T-helper 1 cell treated with Interleukin-12 subunit alpha and Interleukin-12 subunit beta and Interleukin-4 antibody, amounts not matched to agents 30 μg/mL and 1 μg/mL, for 36 hours (primary cell): Measurements from ENCODE around the gene TMEM63A.

Source experiments
- H3K27ac Mint-ChIP-seq: one replicate; pipeline ENCODE4 v1.8.0; 2021; ENCODE audit warnings: mild to moderate bottlenecking, mixed read lengths
- H3K27me3 Mint-ChIP-seq: one replicate; pipeline ENCODE4 v1.8.0; 2021; ENCODE audit warnings: low read depth, mixed read lengths
- H3K36me3 Mint-ChIP-seq: one replicate; pipeline ENCODE4 v1.8.0; 2021; ENCODE audit warnings: low read depth, mixed read lengths
- H3K4me1 Mint-ChIP-seq: one replicate; pipeline ENCODE4 v1.8.0; 2021; ENCODE audit warnings: low read depth, mixed read lengths
- H3K4me3 Mint-ChIP-seq: one replicate; pipeline ENCODE4 v1.8.0; 2021; ENCODE audit warnings: mild to moderate bottlenecking, moderate library complexity, mixed read lengths
- H3K9me3 Mint-ChIP-seq: one replicate; pipeline ENCODE4 v1.8.0; 2021; ENCODE audit warnings: mixed read lengths

TMEM63A gene

DNA sequence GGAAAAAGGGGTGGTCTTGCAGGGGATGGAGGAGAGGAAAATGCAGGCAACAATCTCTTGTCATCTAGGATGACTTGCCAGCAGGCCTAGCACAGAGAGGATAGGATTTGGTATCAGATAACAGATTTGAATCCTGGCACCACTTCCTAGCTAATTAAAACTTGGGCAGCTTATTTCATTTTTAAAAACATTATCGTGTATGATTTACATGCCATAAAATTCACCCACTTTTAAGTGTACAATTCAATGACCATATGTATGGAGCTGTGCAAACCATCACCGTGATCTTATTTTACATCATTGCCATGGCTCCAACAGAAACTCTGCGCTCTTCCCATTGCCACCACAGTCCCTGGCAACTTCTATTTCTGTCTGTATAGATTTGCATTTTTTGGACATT is 34.9 kb upstream of the TMEM63A start:
- peaks cover 13% of the 10 kb centered on the region for H3K4me1 Mint-ChIP-seq
- H3K27ac Mint-ChIP-seq = no peak overlapping the region
- H3K27me3 Mint-ChIP-seq = no peaks in the 10 kb centered on the region

GRCh38 chr1:225915538-225915991 is 33.4 kb upstream of the TMEM63A start:
- H3K27me3 Mint-ChIP-seq = no peaks in the 10 kb centered on the region
- H3K27ac Mint-ChIP-seq = no peak overlapping the region
- no peaks in the 10 kb centered on the region for H3K9me3 Mint-ChIP-seq
- no peak overlapping the region for H3K4me3 Mint-ChIP-seq
- H3K4me1 Mint-ChIP-seq = peaks cover 12% of the 10 kb centered on the region
- peaks cover 36% of the 10 kb centered on the region for H3K36me3 Mint-ChIP-seq

More for the DNA sequence above, 34.9 kb upstream of the TMEM63A start:
- Mint-ChIP-seq H3K36me3 (peaks cover 39% of the 10 kb centered on the region), H3K4me3 (no peak overlapping the region), H3K9me3 (no peaks in the 10 kb centered on the region)

DNA sequence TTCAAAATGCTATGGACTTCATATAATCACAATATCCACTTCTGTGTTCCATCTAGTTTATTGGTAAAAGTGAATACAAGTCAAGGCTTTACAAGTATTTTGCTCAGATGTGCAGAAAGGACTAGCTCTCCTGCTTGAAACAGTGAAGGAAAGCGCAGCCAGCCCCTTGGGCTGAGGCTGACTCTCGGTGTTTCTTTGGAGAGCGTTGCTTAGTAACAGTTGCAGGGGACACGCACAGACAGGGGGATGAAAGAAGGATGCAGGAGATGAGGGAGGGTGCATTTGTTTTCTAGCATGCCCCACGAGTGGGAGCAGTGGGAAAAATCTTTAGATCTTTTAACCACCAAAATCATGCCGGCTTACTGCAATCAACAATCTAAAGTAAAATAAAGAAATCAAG is 32.8 kb upstream of the TMEM63A start:
- Mint-ChIP-seq H3K27me3 (peaks cover under 1% of the 10 kb centered on the region), H3K4me3 (no peak overlapping the region), H3K36me3 (peaks cover 34% of the 10 kb centered on the region), H3K4me1 (peaks cover 13% of the 10 kb centered on the region), H3K27ac (no peak overlapping the region), H3K9me3 (no peaks in the 10 kb centered on the region)

DNA sequence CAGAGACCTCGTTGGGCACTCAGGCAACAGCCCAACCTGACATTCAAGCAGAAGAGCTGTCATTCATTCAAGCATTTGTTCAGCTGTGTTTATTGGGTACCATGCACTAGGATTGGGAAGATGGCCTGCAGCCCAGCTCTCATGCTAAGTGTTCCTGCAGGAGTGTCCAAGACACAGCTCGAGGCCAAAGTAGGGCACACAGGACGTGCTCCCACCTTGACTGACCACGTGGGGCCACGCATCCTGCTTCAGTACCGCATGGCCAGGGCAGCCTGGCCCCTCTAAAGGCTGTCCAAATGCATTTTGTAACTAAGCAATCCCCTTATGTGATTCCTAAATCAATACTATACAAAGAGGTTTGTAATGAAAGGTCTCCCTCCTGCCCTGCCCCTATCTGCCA is 32.2 kb upstream of the TMEM63A start:
- no peak overlapping the region for H3K27ac Mint-ChIP-seq
- H3K9me3 Mint-ChIP-seq = no peaks in the 10 kb centered on the region
- H3K36me3 Mint-ChIP-seq = peaks cover 30% of the 10 kb centered on the region
- peaks cover 14% of the 10 kb centered on the region for H3K4me1 Mint-ChIP-seq
- peaks cover 5% of the 10 kb centered on the region for H3K27me3 Mint-ChIP-seq
- no peak overlapping the region for H3K4me3 Mint-ChIP-seq

DNA sequence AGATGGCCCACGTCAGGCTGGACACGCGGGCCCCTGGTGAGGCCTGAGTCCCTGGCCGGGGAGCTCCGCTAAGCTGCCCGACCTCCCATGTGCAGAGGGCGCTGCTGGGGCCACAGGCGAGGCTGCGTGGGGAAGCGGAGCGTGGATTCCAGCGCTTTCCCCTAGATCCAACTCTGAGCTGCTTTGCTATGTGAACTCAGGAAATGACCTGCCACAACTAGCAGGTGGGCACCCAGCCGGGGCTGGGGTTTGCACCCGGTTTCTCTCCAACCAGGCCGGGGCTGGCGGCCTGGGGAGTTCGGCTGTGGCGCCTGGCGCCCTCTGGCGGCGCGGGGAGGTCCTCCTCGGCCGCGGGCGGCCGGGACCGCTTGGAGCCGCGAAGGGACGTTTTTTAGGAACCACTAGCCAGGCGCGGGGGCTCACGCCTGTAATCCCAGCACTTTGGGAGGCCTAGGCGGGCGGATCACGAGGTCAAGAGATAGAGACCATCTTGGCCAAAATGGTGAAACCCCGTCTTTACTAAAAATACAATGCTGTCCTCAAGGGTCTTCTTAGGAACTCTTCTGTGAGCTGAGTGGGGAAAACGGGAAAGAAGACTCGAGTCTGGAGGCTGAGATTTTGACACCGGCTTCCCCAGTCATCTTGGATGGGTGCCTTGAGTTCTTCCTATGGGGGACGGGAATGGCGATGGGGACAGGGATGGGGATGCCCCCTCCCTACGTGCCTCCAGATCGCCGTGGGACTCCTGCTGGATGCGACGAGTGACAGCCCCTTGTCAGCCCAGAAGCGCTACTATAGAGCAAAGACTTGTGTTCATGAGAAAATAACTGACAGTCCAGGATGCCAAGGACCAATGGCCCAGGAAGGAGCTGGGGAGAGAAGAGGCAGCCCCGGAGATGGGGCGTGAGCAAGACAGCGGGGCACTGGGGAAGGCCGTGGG is 29.3 kb upstream of the TMEM63A start:
- peaks cover 15% of the 10 kb centered on the region for H3K36me3 Mint-ChIP-seq
- H3K4me3 Mint-ChIP-seq = no peak overlapping the region
- H3K27ac Mint-ChIP-seq = no peak overlapping the region
- H3K9me3 Mint-ChIP-seq = no peaks in the 10 kb centered on the region
- H3K27me3 Mint-ChIP-seq = peaks cover 9% of the 10 kb centered on the region
- peaks cover 12% of the 10 kb centered on the region for H3K4me1 Mint-ChIP-seq

GRCh38 chr1:225909477-225909876 is 27.3 kb upstream of the TMEM63A start:
- Mint-ChIP-seq H3K4me3 (no peak overlapping the region), H3K27ac (peak overlapping the region; percentile 2), H3K9me3 (no peaks in the 10 kb centered on the region), H3K36me3 (peaks cover 7% of the 10 kb centered on the region), H3K27me3 (peaks cover 20% of the 10 kb centered on the region), H3K4me1 (peaks cover 16% of the 10 kb centered on the region)

DNA sequence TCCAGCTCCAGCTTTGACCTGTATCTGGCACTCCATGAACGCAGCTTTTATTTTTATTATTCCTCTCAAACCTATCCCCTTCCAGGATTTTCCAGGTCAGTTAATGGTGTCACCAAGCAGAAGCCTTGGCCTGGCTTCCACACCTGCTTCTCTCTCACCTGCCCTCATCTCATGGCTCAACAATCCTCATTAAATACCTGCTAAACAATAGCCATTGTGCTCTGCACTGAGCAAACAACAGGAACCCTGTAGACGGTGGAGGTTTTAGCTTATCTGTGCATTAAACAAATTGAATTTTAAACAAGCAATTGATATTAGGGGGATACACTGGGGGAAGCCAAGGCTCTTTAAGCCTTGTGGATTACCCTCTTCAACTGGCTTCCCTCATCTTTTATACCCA is 26.6 kb upstream of the TMEM63A start:
- H3K27ac Mint-ChIP-seq = no peak overlapping the region
- no peaks in the 10 kb centered on the region for H3K9me3 Mint-ChIP-seq
- no peak overlapping the region for H3K4me3 Mint-ChIP-seq
- peaks cover 7% of the 10 kb centered on the region for H3K36me3 Mint-ChIP-seq
- peaks cover 16% of the 10 kb centered on the region for H3K4me1 Mint-ChIP-seq
- H3K27me3 Mint-ChIP-seq = peaks cover 23% of the 10 kb centered on the region

DNA sequence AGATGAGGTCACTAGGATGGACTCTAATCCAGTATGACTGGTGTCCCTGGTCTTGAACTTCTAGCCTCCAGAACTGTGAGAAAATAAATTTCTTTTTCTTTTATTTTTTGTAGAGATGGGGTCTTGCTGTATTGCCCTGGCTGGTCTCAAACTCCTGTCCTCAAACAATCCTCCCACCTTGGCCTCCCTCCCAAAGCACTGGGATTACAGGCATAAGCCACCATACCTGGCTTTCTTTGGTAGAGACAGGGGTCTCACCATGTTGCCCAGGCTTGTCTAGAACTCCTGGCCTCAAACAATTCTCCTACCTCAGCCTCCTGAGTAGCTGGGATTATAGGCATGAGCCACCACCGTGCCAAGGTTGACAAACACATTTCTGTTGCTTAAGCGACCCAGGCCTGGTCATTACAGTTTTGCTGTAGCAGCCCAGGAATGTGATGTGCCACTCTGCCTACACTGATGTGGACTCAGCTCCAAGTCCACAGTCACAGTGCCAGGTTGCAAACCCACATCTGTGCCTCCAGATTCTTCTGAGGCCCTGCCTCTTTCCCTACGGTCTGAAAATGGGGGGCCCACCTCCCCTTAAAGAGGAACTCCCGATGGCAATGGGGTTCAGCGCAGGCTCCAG is 25.9 kb upstream of the TMEM63A start:
- H3K4me1 Mint-ChIP-seq = peaks cover 16% of the 10 kb centered on the region

DNA sequence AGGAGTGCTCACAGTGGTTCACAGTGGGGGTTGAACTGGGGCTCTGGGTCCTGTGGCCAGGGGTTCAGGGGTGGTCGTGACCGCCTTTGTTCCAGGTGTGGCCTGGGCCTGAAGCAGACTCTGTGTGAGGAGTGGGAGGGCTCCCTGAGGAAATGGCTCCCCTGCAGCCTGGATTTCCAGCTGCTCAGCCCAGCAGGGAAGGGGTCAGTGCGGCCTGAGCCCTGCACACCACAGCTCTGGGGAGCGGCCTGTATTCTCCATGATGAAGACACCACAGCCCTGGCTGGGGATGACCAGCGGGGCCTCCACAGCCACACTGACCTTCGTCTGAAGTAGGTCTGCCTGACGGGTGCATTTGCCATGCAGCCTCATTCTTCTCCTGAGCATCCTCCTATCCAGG is 25.2 kb upstream of the TMEM63A start:
- Mint-ChIP-seq H3K9me3 (no peaks in the 10 kb centered on the region), H3K27me3 (peaks cover 32% of the 10 kb centered on the region), H3K27ac (no peak overlapping the region), H3K36me3 (peaks cover 3% of the 10 kb centered on the region), H3K4me3 (no peak overlapping the region), H3K4me1 (peaks cover 16% of the 10 kb centered on the region)

More for the DNA sequence above, 25.9 kb upstream of the TMEM63A start:
- H3K4me3 Mint-ChIP-seq = no peak overlapping the region
- no peak overlapping the region for H3K27ac Mint-ChIP-seq
- peaks cover 7% of the 10 kb centered on the region for H3K36me3 Mint-ChIP-seq
- peaks cover 28% of the 10 kb centered on the region for H3K27me3 Mint-ChIP-seq
- no peaks in the 10 kb centered on the region for H3K9me3 Mint-ChIP-seq

GRCh38 chr1:225906467-225906866 is 24.3 kb upstream of the TMEM63A start:
- Mint-ChIP-seq H3K36me3 (peaks cover 1% of the 10 kb centered on the region), H3K4me3 (no peak overlapping the region), H3K27me3 (peaks cover 32% of the 10 kb centered on the region), H3K9me3 (no peaks in the 10 kb centered on the region), H3K4me1 (peaks cover 16% of the 10 kb centered on the region), H3K27ac (no peak overlapping the region)

DNA sequence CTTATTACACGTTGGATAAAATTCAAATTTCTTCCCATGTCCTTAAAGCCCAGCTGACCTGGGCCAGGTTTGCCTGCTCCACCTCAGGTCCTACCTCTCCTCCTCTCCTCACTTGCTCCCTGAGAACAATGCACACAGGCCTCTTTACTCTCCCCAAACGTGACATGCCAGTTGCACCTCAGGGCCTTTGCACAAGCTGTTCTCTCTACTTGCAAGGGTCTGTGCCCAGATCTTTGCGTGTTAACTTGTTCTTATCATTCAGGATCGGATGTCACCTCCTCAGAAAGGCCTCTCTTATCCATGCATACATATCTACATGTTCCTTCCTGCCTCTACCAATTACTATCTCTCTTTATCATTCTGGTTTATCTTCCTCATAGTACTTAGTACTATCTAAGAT is 21.4 kb upstream of the TMEM63A start:
- no peak overlapping the region for H3K27ac Mint-ChIP-seq

DNA sequence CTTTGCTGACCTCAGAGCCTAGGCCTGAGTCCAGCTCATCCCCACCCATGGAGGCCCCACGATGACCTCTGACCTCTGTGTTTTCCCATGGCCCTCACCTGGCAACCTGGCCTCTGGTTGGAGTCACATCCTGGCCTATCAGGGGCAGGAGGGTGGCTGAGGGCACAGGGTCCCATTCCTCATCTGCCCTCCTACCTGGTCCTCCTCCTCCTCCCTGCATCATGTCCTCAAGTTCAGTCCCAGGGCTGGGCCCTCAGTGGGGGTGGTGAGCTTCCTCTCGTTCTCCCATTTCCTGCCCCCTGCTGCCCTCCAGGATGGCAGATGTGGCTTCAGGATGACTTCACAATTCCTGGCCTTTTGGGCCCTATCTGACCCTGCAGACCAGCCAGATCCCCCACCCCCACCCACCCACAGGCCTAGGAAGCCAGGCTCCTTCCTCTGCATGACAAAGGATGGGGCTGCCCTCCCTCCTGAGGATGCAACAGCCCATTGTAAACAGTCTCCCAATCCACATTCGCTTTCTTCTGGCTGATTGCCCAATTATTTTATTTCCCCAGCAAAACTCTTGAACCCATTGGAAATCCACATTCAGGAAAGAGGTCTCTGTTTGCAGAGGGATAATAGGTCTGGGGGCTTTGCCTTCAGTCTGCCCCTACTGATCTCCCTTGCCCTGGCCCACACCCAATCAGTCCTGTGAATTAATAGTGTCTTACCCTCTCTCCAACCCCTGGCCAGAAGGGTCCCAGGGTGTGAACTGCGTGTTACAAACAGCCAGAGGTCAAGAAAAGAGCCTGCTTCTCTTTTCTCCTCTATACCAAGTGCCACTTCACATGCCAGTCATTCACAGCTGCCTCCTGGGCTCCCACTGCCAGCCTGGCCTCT is 17.1 kb upstream of the TMEM63A start:
- Mint-ChIP-seq H3K4me3 (no peak overlapping the region), H3K4me1 (peaks cover 33% of the 10 kb centered on the region), H3K27ac (peak overlapping the region; percentile 22)

More for the DNA sequence above, 21.4 kb upstream of the TMEM63A start:
- no peak overlapping the region for H3K4me3 Mint-ChIP-seq
- H3K4me1 Mint-ChIP-seq = peaks cover 11% of the 10 kb centered on the region
- H3K27me3 Mint-ChIP-seq = peaks cover 36% of the 10 kb centered on the region
- no peaks in the 10 kb centered on the region for H3K36me3 Mint-ChIP-seq
- no peaks in the 10 kb centered on the region for H3K9me3 Mint-ChIP-seq

GRCh38 chr1:225897595-225898514 is 15.7 kb upstream of the TMEM63A start:
- H3K36me3 Mint-ChIP-seq = no peaks in the 10 kb centered on the region
- H3K27ac Mint-ChIP-seq = peak overlapping the region; percentile 47
- peak overlapping the region; percentile 51 for H3K4me3 Mint-ChIP-seq
- H3K9me3 Mint-ChIP-seq = no peaks in the 10 kb centered on the region
- H3K27me3 Mint-ChIP-seq = peaks cover 42% of the 10 kb centered on the region
- H3K4me1 Mint-ChIP-seq = peaks cover 35% of the 10 kb centered on the region

More for the DNA sequence above, 17.1 kb upstream of the TMEM63A start:
- no peaks in the 10 kb centered on the region for H3K9me3 Mint-ChIP-seq
- no peaks in the 10 kb centered on the region for H3K36me3 Mint-ChIP-seq
- peaks cover 43% of the 10 kb centered on the region for H3K27me3 Mint-ChIP-seq
